OCI-LY1 (cell line): ENCODE data around the gene PRUNE2.

ENCODE experiments used
- CTCF ChIP-seq: fragments of 200-600 bp; sonication (generic), shearing (Covaris generic); IDR thresholded peaks from 2 replicates; pipeline ENCODE4 v1.5.1; 2017; ENCODE audit warnings: mild to moderate bottlenecking, antibody characterized with exemption, low read length, moderate library complexity, mixed read lengths
- EZH2 ChIP-seq: fragments of 200-600 bp; sonication (generic), shearing (Covaris generic); IDR thresholded peaks from 2 replicates; pipeline ENCODE4 v1.8.0; 2017; ENCODE audit warnings: borderline replicate concordance, mixed run types, mild to moderate bottlenecking, antibody characterized with exemption, low read length, moderate library complexity, mixed read lengths

- TF ChIP-seq CTCF (no peak), EZH2 (no peak)
Observed at GRCh38 chr9:76598981-76599380, 306.9 kb downstream of the PRUNE2 start.
